Measurements from ENCODE around the gene STON1. TPM values are rescaled to one million over a fixed set of nuclear protein-coding genes. Genes with fewer than 3 reads are reported as not detected.
A peak's percentile ranks its signal among the peaks of the same experiment; 100 is the strongest.

STON1 gene
- total RNA-seq, 1 donor from 2014 or later = 13.2 TPM

- no peak for DNase-seq (ENCODE audit: low read depth, low spot score)
- TF ChIP-seq CTCF (conservative IDR thresholded peaks at IDR 0.05) = no peak
- Mint-ChIP-seq H3K36me3 (ENCODE audit: low read depth) (peaks cover 7% of the 10 kb centered on the region), H3K4me3 (no peak overlapping the region), H3K27me3 (ENCODE audit: low read depth) (no peaks in the 10 kb centered on the region), H3K27ac (ENCODE audit: unreplicated experiment) (no peak overlapping the region), H3K9me3 (no peaks in the 10 kb centered on the region), H3K4me1 (peaks cover 41% of the 10 kb centered on the region)
Measured at GRCh38 chr2:48587560-48587959, 57.6 kb downstream of the STON1 start.

- H3K27ac Mint-ChIP-seq (ENCODE audit: unreplicated experiment) = no peak overlapping the region
- no peaks in the 10 kb centered on the region for H3K9me3 Mint-ChIP-seq
- no peak overlapping the region for H3K4me3 Mint-ChIP-seq
- peaks cover 41% of the 10 kb centered on the region for H3K4me1 Mint-ChIP-seq
- H3K27me3 Mint-ChIP-seq (ENCODE audit: low read depth) = no peaks in the 10 kb centered on the region
- no peak for DNase-seq (ENCODE audit: low read depth, low spot score)
- H3K36me3 Mint-ChIP-seq (ENCODE audit: low read depth) = peaks cover 6% of the 10 kb centered on the region
- no peak for TF ChIP-seq CTCF (conservative IDR thresholded peaks at IDR 0.05)
Measured at GRCh38 chr2:48587961-48588360, 58.0 kb downstream of the STON1 start.

GRCh38 chr2:48588745-48589144 is 58.8 kb downstream of the STON1 start:
- no peak overlapping the region for H3K27ac Mint-ChIP-seq (ENCODE audit: unreplicated experiment)
- TF ChIP-seq CTCF (conservative IDR thresholded peaks at IDR 0.05) = no peak
- no peak overlapping the region for H3K4me3 Mint-ChIP-seq
- peaks cover 41% of the 10 kb centered on the region for H3K4me1 Mint-ChIP-seq
- H3K27me3 Mint-ChIP-seq (ENCODE audit: low read depth) = no peaks in the 10 kb centered on the region
- H3K9me3 Mint-ChIP-seq = no peaks in the 10 kb centered on the region
- DNase-seq (ENCODE audit: low read depth, low spot score) = no peak
- peaks cover 5% of the 10 kb centered on the region for H3K36me3 Mint-ChIP-seq (ENCODE audit: low read depth)

GRCh38 chr2:48589170-48589767 is 59.3 kb downstream of the STON1 start:
- no peaks in the 10 kb centered on the region for H3K27me3 Mint-ChIP-seq (ENCODE audit: low read depth)
- H3K36me3 Mint-ChIP-seq (ENCODE audit: low read depth) = peaks cover 5% of the 10 kb centered on the region
- peaks cover 41% of the 10 kb centered on the region for H3K4me1 Mint-ChIP-seq
- peak; percentile 44 for DNase-seq (ENCODE audit: low read depth, low spot score)
- no peaks in the 10 kb centered on the region for H3K9me3 Mint-ChIP-seq
- H3K4me3 Mint-ChIP-seq = peak overlapping the region; percentile 7
- peak; percentile 81 for TF ChIP-seq CTCF (conservative IDR thresholded peaks at IDR 0.05)
- no peak overlapping the region for H3K27ac Mint-ChIP-seq (ENCODE audit: unreplicated experiment)

GRCh38 chr2:48590017-48590416 is 60.1 kb downstream of the STON1 start:
- DNase-seq (ENCODE audit: low read depth, low spot score) = no peak
- no peak for TF ChIP-seq CTCF (conservative IDR thresholded peaks at IDR 0.05)
- no peaks in the 10 kb centered on the region for H3K27me3 Mint-ChIP-seq (ENCODE audit: low read depth)
- no peak overlapping the region for H3K4me3 Mint-ChIP-seq
- no peak overlapping the region for H3K27ac Mint-ChIP-seq (ENCODE audit: unreplicated experiment)
- peaks cover 36% of the 10 kb centered on the region for H3K4me1 Mint-ChIP-seq
- no peaks in the 10 kb centered on the region for H3K9me3 Mint-ChIP-seq
- H3K36me3 Mint-ChIP-seq (ENCODE audit: low read depth) = peaks cover 3% of the 10 kb centered on the region

Data from neural crest cell (in vitro differentiated cells).